ENCODE data around the gene SLC2A10.

DNA sequence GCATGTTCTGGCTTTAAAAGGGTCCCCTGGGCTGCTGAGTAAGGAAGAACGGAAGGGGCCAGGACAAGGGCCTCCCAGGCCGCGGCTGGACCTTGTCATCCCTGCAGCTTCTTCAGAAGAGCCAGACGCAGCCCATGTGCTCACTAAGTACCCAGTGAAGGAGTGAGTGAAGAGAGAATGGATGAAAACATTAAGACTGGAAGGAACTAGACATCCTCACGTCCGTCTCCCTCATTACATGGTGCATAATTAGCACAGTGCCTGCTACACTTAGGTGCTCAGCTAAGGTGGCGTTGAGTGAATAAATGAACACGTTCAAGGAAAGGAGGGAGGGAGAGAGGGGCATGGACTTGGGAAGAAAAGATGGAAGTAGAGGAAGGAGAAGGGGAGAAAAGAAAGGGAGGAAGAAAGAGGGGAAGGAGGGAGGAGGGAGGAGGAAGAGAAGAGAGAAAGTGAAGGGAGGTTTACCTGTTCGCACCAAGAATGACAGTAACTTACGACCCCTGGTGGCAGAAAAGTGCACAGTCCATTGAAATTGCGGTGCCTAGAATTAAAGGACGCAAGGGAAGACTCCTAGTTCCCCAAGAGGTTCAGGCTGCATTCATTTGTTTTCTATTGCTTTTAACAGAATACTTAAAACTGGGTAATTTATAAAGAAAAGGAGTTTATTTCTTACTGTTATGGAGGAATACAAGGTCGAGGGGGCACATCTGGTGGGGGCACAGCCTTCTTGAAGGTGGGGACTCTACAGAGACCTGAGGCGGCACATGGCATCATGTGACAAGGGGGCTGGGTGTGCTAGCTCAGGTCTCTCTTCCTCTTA is 28.2 kb upstream of the SLC2A10 start:
- TF ChIP-seq, protein P1, sequence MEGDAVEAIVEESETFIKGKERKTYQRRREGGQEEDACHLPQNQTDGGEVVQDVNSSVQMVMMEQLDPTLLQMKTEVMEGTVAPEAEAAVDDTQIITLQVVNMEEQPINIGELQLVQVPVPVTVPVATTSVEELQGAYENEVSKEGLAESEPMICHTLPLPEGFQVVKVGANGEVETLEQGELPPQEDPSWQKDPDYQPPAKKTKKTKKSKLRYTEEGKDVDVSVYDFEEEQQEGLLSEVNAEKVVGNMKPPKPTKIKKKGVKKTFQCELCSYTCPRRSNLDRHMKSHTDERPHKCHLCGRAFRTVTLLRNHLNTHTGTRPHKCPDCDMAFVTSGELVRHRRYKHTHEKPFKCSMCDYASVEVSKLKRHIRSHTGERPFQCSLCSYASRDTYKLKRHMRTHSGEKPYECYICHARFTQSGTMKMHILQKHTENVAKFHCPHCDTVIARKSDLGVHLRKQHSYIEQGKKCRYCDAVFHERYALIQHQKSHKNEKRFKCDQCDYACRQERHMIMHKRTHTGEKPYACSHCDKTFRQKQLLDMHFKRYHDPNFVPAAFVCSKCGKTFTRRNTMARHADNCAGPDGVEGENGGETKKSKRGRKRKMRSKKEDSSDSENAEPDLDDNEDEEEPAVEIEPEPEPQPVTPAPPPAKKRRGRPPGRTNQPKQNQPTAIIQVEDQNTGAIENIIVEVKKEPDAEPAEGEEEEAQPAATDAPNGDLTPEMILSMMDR (IDR thresholded peaks at IDR 0.05 in 2 of 3, conservative IDR thresholded peaks at IDR 0.05 in 1 of 3; ENCODE audit: borderline replicate concordance in 1 of 3, insufficient read depth in 1 of 3, low read depth in 2 of 3, low read length in 2 of 3), result peak; percentile 60 to 84 (median 83); a peak in 5 of 6 replicates
- no peak for TF ChIP-seq POLR2A (IDR thresholded peaks at IDR 0.05; ENCODE audit: borderline replicate concordance, extremely low read depth, insufficient read depth, insufficient read length)
- no peak for TF ChIP-seq EZH2 (IDR thresholded peaks at IDR 0.05)
- TF ChIP-seq, protein P2, sequence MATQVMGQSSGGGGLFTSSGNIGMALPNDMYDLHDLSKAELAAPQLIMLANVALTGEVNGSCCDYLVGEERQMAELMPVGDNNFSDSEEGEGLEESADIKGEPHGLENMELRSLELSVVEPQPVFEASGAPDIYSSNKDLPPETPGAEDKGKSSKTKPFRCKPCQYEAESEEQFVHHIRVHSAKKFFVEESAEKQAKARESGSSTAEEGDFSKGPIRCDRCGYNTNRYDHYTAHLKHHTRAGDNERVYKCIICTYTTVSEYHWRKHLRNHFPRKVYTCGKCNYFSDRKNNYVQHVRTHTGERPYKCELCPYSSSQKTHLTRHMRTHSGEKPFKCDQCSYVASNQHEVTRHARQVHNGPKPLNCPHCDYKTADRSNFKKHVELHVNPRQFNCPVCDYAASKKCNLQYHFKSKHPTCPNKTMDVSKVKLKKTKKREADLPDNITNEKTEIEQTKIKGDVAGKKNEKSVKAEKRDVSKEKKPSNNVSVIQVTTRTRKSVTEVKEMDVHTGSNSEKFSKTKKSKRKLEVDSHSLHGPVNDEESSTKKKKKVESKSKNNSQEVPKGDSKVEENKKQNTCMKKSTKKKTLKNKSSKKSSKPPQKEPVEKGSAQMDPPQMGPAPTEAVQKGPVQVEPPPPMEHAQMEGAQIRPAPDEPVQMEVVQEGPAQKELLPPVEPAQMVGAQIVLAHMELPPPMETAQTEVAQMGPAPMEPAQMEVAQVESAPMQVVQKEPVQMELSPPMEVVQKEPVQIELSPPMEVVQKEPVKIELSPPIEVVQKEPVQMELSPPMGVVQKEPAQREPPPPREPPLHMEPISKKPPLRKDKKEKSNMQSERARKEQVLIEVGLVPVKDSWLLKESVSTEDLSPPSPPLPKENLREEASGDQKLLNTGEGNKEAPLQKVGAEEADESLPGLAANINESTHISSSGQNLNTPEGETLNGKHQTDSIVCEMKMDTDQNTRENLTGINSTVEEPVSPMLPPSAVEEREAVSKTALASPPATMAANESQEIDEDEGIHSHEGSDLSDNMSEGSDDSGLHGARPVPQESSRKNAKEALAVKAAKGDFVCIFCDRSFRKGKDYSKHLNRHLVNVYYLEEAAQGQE (IDR thresholded peaks at IDR 0.05; ENCODE audit: low read depth), result no peak
- no peak for TF ChIP-seq YY1 (IDR thresholded peaks at IDR 0.05; ENCODE audit: extremely low read depth, insufficient replicate concordance, low read depth, low read length)
- TF ChIP-seq, protein P3, sequence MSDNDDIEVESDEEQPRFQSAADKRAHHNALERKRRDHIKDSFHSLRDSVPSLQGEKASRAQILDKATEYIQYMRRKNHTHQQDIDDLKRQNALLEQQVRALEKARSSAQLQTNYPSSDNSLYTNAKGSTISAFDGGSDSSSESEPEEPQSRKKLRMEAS (IDR thresholded peaks at IDR 0.05), result no peak
- peak; percentile 67 for TF ChIP-seq RAD21 (IDR thresholded peaks at IDR 0.05; ENCODE audit: low read depth)
- TF ChIP-seq POLR2AphosphoS5 (IDR thresholded peaks at IDR 0.05; ENCODE audit: low read depth, low read length), result no peak
- TF ChIP-seq, protein P4, sequence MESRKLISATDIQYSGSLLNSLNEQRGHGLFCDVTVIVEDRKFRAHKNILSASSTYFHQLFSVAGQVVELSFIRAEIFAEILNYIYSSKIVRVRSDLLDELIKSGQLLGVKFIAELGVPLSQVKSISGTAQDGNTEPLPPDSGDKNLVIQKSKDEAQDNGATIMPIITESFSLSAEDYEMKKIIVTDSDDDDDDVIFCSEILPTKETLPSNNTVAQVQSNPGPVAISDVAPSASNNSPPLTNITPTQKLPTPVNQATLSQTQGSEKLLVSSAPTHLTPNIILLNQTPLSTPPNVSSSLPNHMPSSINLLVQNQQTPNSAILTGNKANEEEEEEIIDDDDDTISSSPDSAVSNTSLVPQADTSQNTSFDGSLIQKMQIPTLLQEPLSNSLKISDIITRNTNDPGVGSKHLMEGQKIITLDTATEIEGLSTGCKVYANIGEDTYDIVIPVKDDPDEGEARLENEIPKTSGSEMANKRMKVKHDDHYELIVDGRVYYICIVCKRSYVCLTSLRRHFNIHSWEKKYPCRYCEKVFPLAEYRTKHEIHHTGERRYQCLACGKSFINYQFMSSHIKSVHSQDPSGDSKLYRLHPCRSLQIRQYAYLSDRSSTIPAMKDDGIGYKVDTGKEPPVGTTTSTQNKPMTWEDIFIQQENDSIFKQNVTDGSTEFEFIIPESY (IDR thresholded peaks at IDR 0.05; ENCODE audit: extremely low read depth, insufficient replicate concordance, low read length), result no peak
- no peak for TF ChIP-seq JUND (IDR thresholded peaks at IDR 0.05)
